ENCODE data around the gene ACTL9.

ACTL9 gene

DNA sequence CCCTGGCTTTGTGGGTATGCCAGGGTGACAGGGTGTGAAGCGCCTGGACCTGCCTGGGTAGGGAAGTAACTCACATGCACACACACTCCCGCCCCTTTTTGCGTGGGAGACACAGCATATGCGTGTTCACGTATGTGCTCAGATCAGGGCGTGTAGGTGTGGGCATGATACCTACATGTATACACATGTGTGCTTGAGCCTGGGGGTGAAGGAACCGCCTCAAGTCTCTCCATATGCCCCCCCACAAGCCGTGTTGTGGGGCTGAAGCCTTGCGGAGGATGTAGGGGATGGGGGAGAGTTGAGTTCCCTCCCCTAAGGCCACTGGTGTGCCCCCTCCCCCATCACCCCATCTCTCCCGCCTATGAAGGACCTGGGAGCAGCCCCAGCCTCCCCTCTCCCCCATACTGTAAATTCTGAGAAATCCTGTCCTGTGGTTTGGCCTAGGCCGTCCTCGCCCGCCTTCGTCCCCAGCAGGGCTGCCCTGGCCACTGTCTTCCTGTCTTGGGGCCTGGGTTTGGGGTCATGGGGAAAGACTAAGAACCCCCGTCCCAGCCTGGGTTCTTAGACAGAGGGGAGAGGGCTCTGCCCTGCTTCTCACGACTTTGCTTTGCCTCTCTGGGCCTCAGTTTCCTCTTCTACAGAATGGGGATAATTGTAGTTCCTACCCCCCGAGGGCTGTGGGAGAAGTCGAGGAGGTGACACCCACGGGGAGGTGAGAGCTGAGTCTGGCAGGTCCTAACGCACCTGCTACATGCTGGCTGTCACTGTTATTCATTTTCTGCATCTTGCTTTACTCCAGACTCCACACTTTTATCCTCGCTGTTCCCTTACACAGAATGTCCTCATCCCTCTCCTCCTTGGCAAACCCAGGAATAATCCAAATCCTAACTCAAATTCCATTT lies 14.3 kb downstream of the ACTL9 start:
- no peak for DNase-seq (ENCODE audit: low read depth)

- DNase-seq (ENCODE audit: low read depth) = no peak
Observed at GRCh38 chr19:8682931-8683330, 15.7 kb downstream of the ACTL9 start.

- DNase-seq (ENCODE audit: low read depth) = no peak
Observed at GRCh38 chr19:8682472-8682871, 16.1 kb downstream of the ACTL9 start.

- no peak for DNase-seq (ENCODE audit: low read depth)
Observed at GRCh38 chr19:8681345-8682029, 17.1 kb downstream of the ACTL9 start.

DNA sequence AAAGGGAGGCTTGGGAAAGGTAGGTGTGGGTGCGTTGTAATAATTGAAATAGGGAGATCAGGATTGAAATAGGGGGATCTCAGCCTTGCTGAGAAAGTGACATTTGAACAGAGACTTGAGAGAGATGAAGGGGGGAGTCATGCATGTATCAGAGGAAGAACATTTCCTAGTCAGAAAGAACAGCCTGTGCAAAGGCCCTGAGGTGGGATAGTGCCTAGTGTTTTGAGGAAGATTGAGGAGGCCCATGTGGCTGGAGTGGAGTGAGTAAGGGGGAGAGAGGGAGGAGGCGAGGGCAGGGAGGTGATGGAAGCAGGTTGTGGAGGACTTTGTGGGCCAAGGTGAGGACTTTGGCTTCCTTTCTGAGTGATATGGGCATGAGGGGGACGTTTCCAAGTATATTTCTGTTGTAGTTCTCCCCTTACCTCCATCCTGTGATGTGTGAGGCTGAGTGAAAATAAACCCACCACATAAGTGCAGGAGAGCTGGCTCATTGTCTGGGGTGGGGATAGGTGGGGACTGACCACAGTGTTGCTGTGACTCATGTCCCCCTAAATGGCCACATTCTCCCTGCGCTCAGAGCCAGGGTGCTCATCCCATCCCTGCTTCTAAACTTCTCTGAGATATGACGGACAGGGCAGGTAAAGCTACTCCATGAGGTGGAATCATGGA lies 17.8 kb downstream of the ACTL9 start:
- no peak for DNase-seq (ENCODE audit: low read depth)

- DNase-seq (ENCODE audit: low read depth) = no peak
Observed at GRCh38 chr19:8678244-8678807, 20.3 kb downstream of the ACTL9 start.

- no peak for DNase-seq (ENCODE audit: low read depth)
Observed at GRCh38 chr19:8675066-8675465, 23.5 kb downstream of the ACTL9 start.

GRCh38 chr19:8673276-8673891 lies 25.2 kb downstream of the ACTL9 start:
- no peak for DNase-seq (ENCODE audit: low read depth)

- DNase-seq (ENCODE audit: low read depth) = no peak
Observed at GRCh38 chr19:8666814-8667405, 31.7 kb downstream of the ACTL9 start.

- DNase-seq (ENCODE audit: low read depth) = no peak
Observed at GRCh38 chr19:8665468-8666213, 33.0 kb downstream of the ACTL9 start.

DNA sequence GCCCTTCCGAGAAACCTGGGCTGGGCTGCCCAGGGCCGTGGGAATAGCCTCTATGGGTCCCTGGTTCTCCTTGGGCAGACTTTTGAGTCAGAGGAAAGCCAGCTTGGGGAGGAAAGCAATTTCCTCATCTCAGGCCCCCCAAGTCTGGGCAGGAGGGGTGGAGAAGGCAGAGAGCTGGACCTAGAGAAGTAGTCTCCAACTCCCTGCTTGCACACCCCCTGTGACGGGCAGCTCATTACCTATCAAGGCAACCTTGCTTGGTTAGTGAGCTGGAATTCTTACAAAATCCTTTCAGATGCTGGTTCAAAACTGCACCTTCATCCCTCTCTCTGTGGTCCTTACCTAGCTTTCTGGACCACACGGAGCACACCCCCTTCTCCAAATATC lies 33.9 kb downstream of the ACTL9 start:
- no peak for DNase-seq (ENCODE audit: low read depth)

- no peak for DNase-seq (ENCODE audit: low read depth)
Observed at GRCh38 chr19:8663920-8664670, 34.5 kb downstream of the ACTL9 start.

GRCh38 chr19:8662263-8662662 lies 36.3 kb downstream of the ACTL9 start:
- no peak for DNase-seq (ENCODE audit: low read depth)

DNA sequence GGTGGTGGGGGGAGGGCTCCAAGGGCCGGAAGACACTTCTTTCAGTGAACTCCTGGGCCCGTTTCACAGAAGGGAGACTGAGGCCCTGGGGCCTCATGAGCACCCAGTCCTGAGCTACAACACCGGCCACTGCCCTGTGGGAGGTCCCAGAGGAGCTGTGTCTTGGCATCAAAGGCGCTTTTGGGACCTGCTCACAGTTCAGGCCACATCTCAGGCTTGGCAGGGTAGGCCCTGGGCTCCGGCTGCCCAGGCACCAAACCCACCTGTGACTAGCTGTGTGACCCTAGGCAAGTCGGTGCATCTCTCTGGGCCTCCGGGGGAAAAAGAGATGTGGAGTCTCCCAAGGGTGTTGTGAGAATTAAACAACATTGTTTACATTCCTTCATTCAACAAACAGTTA lies 38.7 kb downstream of the ACTL9 start:
- no peak for DNase-seq (ENCODE audit: low read depth)

DNA sequence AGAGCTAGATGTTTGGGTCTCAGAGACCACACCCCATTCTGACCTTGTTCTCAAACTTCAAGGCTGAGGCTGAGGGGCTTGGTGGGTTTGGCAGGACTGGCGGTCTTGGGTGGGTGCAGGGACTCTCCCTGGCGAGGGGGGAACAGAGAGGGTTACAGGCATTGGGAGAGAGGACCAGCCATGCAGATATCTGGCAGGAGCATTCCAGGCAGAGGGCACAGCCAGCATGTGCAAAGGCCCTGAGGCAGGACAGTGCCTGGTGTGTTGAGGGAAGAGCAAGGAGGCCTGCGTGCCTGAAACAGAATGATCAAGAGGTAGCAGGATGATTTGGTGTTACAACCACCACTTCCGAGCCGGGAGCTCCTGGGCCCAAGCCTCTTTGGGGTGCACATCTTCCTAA lies 40.7 kb downstream of the ACTL9 start:
- DNase-seq (ENCODE audit: low read depth) = no peak

DNA sequence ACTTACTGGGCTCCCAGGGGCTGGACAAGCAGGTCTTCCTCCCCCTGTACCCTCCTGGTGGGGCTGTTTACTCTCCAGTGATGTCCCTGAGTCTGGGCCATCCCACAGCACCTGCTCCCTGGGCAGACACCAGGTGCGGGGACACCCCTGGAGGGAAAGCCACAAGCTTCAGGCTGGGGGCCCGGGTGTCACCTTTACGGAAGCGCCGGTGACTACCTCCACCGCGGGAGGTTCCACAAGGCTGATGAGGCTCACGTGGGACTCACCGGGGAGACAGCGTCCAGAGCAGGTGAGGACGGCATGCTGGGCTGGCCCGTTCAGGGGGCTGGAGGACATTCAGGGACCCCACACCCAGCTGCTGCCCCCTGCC lies 43.3 kb downstream of the ACTL9 start:
- DNase-seq (ENCODE audit: low read depth) = no peak

GRCh38 chr19:8654591-8655339 lies 43.8 kb downstream of the ACTL9 start:
- no peak for DNase-seq (ENCODE audit: low read depth)

- DNase-seq (ENCODE audit: low read depth) = no peak
Observed at GRCh38 chr19:8648240-8648639, 50.4 kb downstream of the ACTL9 start.
